Activated B cell treated with CpG ODN at 0.5 μM for 24 hours (primary cell): ENCODE data around the gene GPD1L. TPM values are rescaled to one million over a fixed set of nuclear protein-coding genes. Genes with fewer than 3 reads are reported as not detected.

Source experiments
- ATAC-seq: fragments of 200-7000 bp; cut with Tn5 transposase; one replicate; pipeline ENCODE4 v1.10.0; 2021; ENCODE audit warnings: low read depth, mild to moderate bottlenecking, moderate library complexity
- CTCF ChIA-PET: fragments of 350-600 bp; sonication (Branson Sonifier 250); formaldehyde crosslinking; loops from one replicate; lab custom pipeline; 2021; ENCODE audit warnings: antibody characterized with exemption; lab: Charles Lee
- POLR2A ChIA-PET: fragments of 350-600 bp; sonication (Branson Sonifier 250); formaldehyde crosslinking; loops from one replicate; lab custom pipeline; 2021; ENCODE audit warnings: antibody characterized with exemption; lab: Charles Lee
- DNase-seq: peaks from one replicate; pipeline ENCODE4 v3.0.0; 2022
- H3K27ac Mint-ChIP-seq: one replicate; pipeline ENCODE4 v1.8.0; 2020; ENCODE audit warnings: mixed read lengths
- H3K27me3 Mint-ChIP-seq: one replicate; pipeline ENCODE4 v1.8.0; 2021; ENCODE audit warnings: mixed read lengths
- H3K36me3 Mint-ChIP-seq: one replicate; pipeline ENCODE4 v1.8.0; 2021; ENCODE audit warnings: low read depth, mixed read lengths
- H3K4me1 Mint-ChIP-seq: one replicate; pipeline ENCODE4 v1.8.0; 2021; ENCODE audit warnings: mixed read lengths
- H3K4me3 Mint-ChIP-seq: one replicate; pipeline ENCODE4 v1.8.0; 2020; ENCODE audit warnings: mild to moderate bottlenecking, mixed read lengths
- H3K9me3 Mint-ChIP-seq: one replicate; pipeline ENCODE4 v1.8.0; 2020; ENCODE audit warnings: mixed read lengths
- CTCF ChIP-seq: fragments of 200-600 bp; IDR thresholded peaks from one replicate; pipeline ENCODE4 v1.8.0; 2022; ENCODE audit warnings: antibody characterized with exemption, mild to moderate bottlenecking
- intact Hi-C: fragments of 100-400 bp; cut with micrococcal nuclease; formaldehyde crosslinking; loops from one replicate; pipeline ENCODE4 v1.15.1; 2024
- total RNA-seq: library from RNA; stranded (reverse); gene quantifications from 2 replicates; pipeline ENCODE4 v1.2.3, GENCODE V29; 2022

Gene GPD1L
- total RNA-seq, 1 donor from 2014 or later, result 8.2 TPM

- Mint-ChIP-seq H3K36me3 (peaks cover 39% of the 10 kb centered on the region), H3K4me1 (no peaks in the 10 kb centered on the region), H3K27ac (no peak overlapping the region), H3K4me3 (no peak overlapping the region), H3K27me3 (no peaks in the 10 kb centered on the region), H3K9me3 (no peaks in the 10 kb centered on the region)
- intact Hi-C loops, result no loop called here
- no peak for TF ChIP-seq CTCF
- ATAC-seq, result no peak
- ChIA-PET POLR2A (no interaction called here), CTCF (interaction anchor here (0.8 to 2.2 kb wide), 4 partner anchors 10 to 524 kb away, joined by 3 to 7 read pairs (median 3); no protein-coding TSS in a partner anchor)
- DNase-seq, result no peak
Measured at GRCh38 chr3:32153414-32154204, 47.2 kb downstream of the GPD1L start.

GRCh38 chr3:32154205-32154579 is 47.8 kb downstream of the GPD1L start:
- intact Hi-C loops, result no loop called here
- no peak for DNase-seq
- Mint-ChIP-seq H3K9me3 (no peaks in the 10 kb centered on the region), H3K36me3 (peaks cover 36% of the 10 kb centered on the region), H3K4me3 (no peak overlapping the region), H3K27me3 (no peaks in the 10 kb centered on the region), H3K4me1 (no peaks in the 10 kb centered on the region), H3K27ac (no peak overlapping the region)
- no peak for TF ChIP-seq CTCF
- ATAC-seq, result no peak
- ChIA-PET CTCF (interaction anchor here (0.8 to 2.2 kb wide), 4 partner anchors 11 to 525 kb away, joined by 3 to 7 read pairs (median 3); no protein-coding TSS in a partner anchor), POLR2A (interaction anchor here (0.5 kb wide), 1 partner anchor 316 kb away, joined by 15 read pairs; no protein-coding TSS in a partner anchor)

- H3K36me3 Mint-ChIP-seq, result peaks cover 35% of the 10 kb centered on the region
- ATAC-seq, result no peak
Measured at GRCh38 chr3:32155117-32155516, 48.7 kb downstream of the GPD1L start.

GRCh38 chr3:32157600-32158264 is 51.3 kb downstream of the GPD1L start:
- Mint-ChIP-seq H3K36me3 (peaks cover 36% of the 10 kb centered on the region), H3K9me3 (no peaks in the 10 kb centered on the region), H3K27ac (no peak overlapping the region), H3K4me3 (no peak overlapping the region), H3K4me1 (no peaks in the 10 kb centered on the region), H3K27me3 (no peaks in the 10 kb centered on the region)
- no peak for TF ChIP-seq CTCF
- no peak for DNase-seq
- intact Hi-C loops, result no loop called here
- ChIA-PET POLR2A (no interaction called here), CTCF (interaction anchor here (1.1 to 1.5 kb wide), 2 partner anchors 18 to 139 kb away, joined by 3 to 4 read pairs; no protein-coding TSS in a partner anchor)
- no peak for ATAC-seq

More at GRCh38 chr3:32155117-32155516, 48.7 kb downstream of the GPD1L start:
- Mint-ChIP-seq H3K9me3 (no peaks in the 10 kb centered on the region), H3K4me1 (no peaks in the 10 kb centered on the region), H3K4me3 (no peak overlapping the region), H3K27me3 (no peaks in the 10 kb centered on the region), H3K27ac (no peak overlapping the region)
- no peak for TF ChIP-seq CTCF
- intact Hi-C loops, result no loop called here
- ChIA-PET CTCF (interaction anchor here (1.4 to 2.2 kb wide), 2 partner anchors 11 to 136 kb away, joined by 3 to 7 read pairs; no protein-coding TSS in a partner anchor), POLR2A (no interaction called here)
- no peak for DNase-seq

GRCh38 chr3:32160706-32161214 is 54.3 kb downstream of the GPD1L start:
- intact Hi-C loops, result no loop called here
- POLR2A ChIA-PET, result no interaction called here
- Mint-ChIP-seq H3K4me3 (no peak overlapping the region), H3K36me3 (peaks cover 42% of the 10 kb centered on the region), H3K27me3 (no peaks in the 10 kb centered on the region), H3K9me3 (no peaks in the 10 kb centered on the region), H3K27ac (no peak overlapping the region), H3K4me1 (no peaks in the 10 kb centered on the region)
- no peak for DNase-seq
- CTCF ChIA-PET, result interaction anchor here (1.2 kb wide), 1 partner anchor 17 kb away, joined by 3 read pairs; no protein-coding TSS in a partner anchor
- no peak for ATAC-seq
- TF ChIP-seq CTCF, result no peak
